PC-9 (cell line): Measurements from ENCODE around the gene AGMAT. TPM values are rescaled to one million over a fixed set of nuclear protein-coding genes. Genes with fewer than 3 reads are reported as not detected.

ENCODE experiments used
- BruUV-seq: library from RNA; stranded (reverse); fragments of 400-500 nt; replicated peaks from 2 replicates; lab custom pipeline; 2021; lab: Mats Ljungman, UMichigan
- CTCF ChIA-PET: fragments of 300-600 bp; sonication (Branson Sonifier 250); formaldehyde crosslinking; loops from one replicate; lab custom pipeline; 2022; ENCODE audit warnings: antibody characterized with exemption; lab: Charles Lee
- POLR2A ChIA-PET: fragments of 300-600 bp; sonication (Branson Sonifier 250); formaldehyde crosslinking; loops from one replicate; lab custom pipeline; 2022; ENCODE audit warnings: antibody characterized with exemption; ENCODE audit not compliant: unreplicated experiment; lab: Charles Lee
- DNase-seq, 2 experiments: peaks; one replicate each; pipeline versions ENCODE4 v3.0.0 to v3.0.0-alpha.2; 2015 to 2022; ENCODE audit warnings: mixed read lengths in 1 of 2
- H2AFZ ChIP-seq: fragments of 200-600 bp; sonication (generic); 2 replicates; pipeline ENCODE4 v1.8.1; 2017; ENCODE audit warnings: antibody characterized with exemption
- H3F3A ChIP-seq: fragments of 200-600 bp; sonication (generic); 2 replicates; pipeline ENCODE4 v1.8.1; 2017; ENCODE audit warnings: antibody characterized with exemption, mild to moderate bottlenecking, low read depth; ENCODE audit not compliant: insufficient read depth
- H3K27ac ChIP-seq: fragments of 200-600 bp; sonication (generic); 2 replicates; pipeline ENCODE4 v1.6.1; 2016; ENCODE audit warnings: mixed run types
- H3K27me3 ChIP-seq: fragments of 200-600 bp; sonication (generic); 2 replicates; pipeline ENCODE4 v1.6.1; 2016; ENCODE audit warnings: low read depth, mixed run types; ENCODE audit not compliant: insufficient read depth
- H3K36me3 ChIP-seq: fragments of 200-600 bp; sonication (generic); 2 replicates; pipeline ENCODE4 v1.6.1; 2016; ENCODE audit warnings: low read depth, mixed run types
- H3K4me1 ChIP-seq: fragments of 200-600 bp; sonication (generic); replicated peaks from 2 replicates; pipeline ENCODE4 v1.6.1; 2016; ENCODE audit warnings: mixed run types; ENCODE audit not compliant: insufficient read depth
- H3K4me2 ChIP-seq: fragments of 200-600 bp; sonication (generic); 2 replicates; pipeline ENCODE4 v1.6.1; 2017; ENCODE audit warnings: mixed run types
- H3K4me3 ChIP-seq: fragments of 200-600 bp; sonication (generic); 2 replicates; pipeline ENCODE4 v1.6.1; 2016; ENCODE audit warnings: mixed run types
- H3K79me2 ChIP-seq: fragments of 200-600 bp; sonication (generic); 2 replicates; pipeline ENCODE4 v1.6.1; 2017; ENCODE audit warnings: low read depth, mixed run types
- H3K9me2 ChIP-seq: fragments of 200-600 bp; sonication (generic); 2 replicates; pipeline ENCODE4 v1.8.1; 2017; ENCODE audit warnings: mild to moderate bottlenecking; ENCODE audit not compliant: insufficient read depth
- H3K9me3 ChIP-seq: fragments of 200-600 bp; sonication (generic); 2 replicates; pipeline ENCODE4 v1.8.1; 2016; ENCODE audit warnings: low read depth; ENCODE audit not compliant: insufficient read depth
- H4K20me1 ChIP-seq: fragments of 200-600 bp; sonication (generic); 2 replicates; pipeline ENCODE4 v1.8.1; 2017; ENCODE audit not compliant: insufficient read depth
- EZH2 ChIP-seq: fragments of 200-600 bp; sonication (generic); IDR thresholded peaks from 2 replicates; pipeline ENCODE4 v1.8.0; 2017; ENCODE audit warnings: antibody characterized with exemption, low read depth
- intact Hi-C: fragments of 100-400 bp; cut with micrococcal nuclease; formaldehyde crosslinking; loops from one replicate; pipeline ENCODE4 v1.10.0; 2022; ENCODE audit not compliant: unreplicated experiment
- total RNA-seq: library from RNA; stranded (reverse); gene quantifications from 2 replicates; pipeline ENCODE4 v1.2.3, GENCODE V29; 2021
- TF ChIP-seq, protein P1 (sequence below): fragments of 200-600 bp; sonication (generic); conservative IDR thresholded peaks from 2 replicates; pipeline ENCODE4 v1.6.1; 2017; ENCODE audit warnings: mixed run types, antibody characterized with exemption, mild to moderate bottlenecking, moderate library complexity

The AGMAT gene
- total RNA-seq, 1 experiment from 2014 or later, result 2.9 TPM

DNA sequence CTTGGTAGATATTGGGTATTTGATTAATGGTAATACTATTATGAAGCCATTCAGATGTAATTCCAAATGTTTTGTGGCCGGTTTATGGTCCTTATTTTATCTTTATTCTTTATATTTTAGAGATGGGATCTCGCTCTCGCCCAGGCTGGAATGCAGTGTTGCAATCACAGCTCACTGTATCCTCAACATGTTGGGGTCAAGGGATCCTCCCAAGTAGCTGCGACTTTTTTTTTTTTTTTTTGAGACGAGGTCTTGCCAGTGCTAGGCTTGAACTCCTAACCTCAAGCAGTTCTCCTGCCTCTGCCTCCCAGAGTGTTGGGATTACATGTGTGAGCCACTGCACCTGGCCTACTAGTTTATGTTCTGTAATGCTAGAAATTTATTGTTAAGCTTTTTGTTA, 37.1 kb upstream of the AGMAT start:
- no peaks in the 10 kb centered on the region for H3K9me2 ChIP-seq
- ChIA-PET POLR2A (no interaction called here), CTCF (interaction anchor here (0.6 kb wide), 1 partner anchor 134 kb away, joined by 4 read pairs; no protein-coding TSS in a partner anchor)
- no peak for DNase-seq
- peak overlapping the region; percentile 95; the same call in 1 of the 2 replicates for H3K4me2 ChIP-seq
- H3K4me3 ChIP-seq, result no peak overlapping the region
- TF ChIP-seq EZH2, result no peak
- TF ChIP-seq, protein P1, sequence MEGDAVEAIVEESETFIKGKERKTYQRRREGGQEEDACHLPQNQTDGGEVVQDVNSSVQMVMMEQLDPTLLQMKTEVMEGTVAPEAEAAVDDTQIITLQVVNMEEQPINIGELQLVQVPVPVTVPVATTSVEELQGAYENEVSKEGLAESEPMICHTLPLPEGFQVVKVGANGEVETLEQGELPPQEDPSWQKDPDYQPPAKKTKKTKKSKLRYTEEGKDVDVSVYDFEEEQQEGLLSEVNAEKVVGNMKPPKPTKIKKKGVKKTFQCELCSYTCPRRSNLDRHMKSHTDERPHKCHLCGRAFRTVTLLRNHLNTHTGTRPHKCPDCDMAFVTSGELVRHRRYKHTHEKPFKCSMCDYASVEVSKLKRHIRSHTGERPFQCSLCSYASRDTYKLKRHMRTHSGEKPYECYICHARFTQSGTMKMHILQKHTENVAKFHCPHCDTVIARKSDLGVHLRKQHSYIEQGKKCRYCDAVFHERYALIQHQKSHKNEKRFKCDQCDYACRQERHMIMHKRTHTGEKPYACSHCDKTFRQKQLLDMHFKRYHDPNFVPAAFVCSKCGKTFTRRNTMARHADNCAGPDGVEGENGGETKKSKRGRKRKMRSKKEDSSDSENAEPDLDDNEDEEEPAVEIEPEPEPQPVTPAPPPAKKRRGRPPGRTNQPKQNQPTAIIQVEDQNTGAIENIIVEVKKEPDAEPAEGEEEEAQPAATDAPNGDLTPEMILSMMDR, result no peak
- no TSS peak for BruUV-seq
- intact Hi-C loops, result loop anchor here (2.0 kb wide), 1 partner anchor 59 kb away; no protein-coding TSS in a partner anchor
- no peaks in the 10 kb centered on the region for H3K9me3 ChIP-seq
- H4K20me1 ChIP-seq, result peaks cover 39% of the 10 kb centered on the region
- H3K27ac ChIP-seq, result 0 out of 2 replicates have a peak overlapping the region, but pooled peaks have one; percentile 12
- peaks cover 40% of the 10 kb centered on the region for H3K4me1 ChIP-seq
- peaks cover 38% of the 10 kb centered on the region for H3F3A ChIP-seq
- H3K36me3 ChIP-seq, result no peaks in the 10 kb centered on the region
- H3K27me3 ChIP-seq, result no peaks in the 10 kb centered on the region
- H2AFZ ChIP-seq, result no peak overlapping the region
- H3K79me2 ChIP-seq, result peaks cover 95% of the 10 kb centered on the region

DNA sequence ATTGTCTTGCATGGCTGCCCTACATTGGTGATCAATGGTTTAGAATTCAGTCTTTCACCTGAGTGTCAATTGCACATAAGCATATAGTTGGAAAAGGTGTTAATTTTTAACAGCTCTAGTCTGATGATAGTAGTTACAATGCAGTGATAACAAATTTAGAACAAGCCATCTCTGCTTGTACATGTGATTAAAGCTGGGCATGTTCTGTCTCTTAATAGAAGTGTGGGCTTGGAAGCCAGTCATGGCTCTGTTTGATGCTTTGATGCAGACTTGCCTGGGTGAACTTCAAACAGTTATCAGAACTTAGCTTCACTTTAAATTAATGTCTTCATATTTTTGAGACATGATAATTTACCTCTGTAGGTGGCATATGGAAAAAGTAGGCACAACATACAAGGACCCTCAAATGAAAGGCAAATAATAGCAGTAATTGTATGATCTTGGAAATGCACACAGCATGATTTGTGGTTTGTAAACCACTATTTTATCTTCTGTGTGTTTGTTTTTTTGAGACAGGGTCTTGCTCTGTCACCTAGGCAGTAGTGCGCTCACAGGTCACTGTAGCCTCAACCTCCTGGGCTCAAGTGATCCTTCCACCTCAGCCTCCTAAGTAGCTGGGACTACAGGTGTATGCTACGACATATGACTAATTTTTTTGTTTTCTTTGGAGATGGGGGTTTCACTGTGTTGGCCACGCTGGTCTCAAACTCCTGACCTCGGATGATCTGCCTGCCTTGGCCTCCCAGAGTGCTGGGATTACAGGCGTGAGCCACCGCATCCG, 36.2 kb upstream of the AGMAT start:
- peak overlapping the region; percentile 95 for H3K4me2 ChIP-seq
- CTCF ChIA-PET, result no interaction called here
- H3K79me2 ChIP-seq, result peaks cover 86% of the 10 kb centered on the region
- H3F3A ChIP-seq, result peaks cover 46% of the 10 kb centered on the region
- H3K9me2 ChIP-seq, result no peaks in the 10 kb centered on the region
- H3K36me3 ChIP-seq, result no peaks in the 10 kb centered on the region
- H3K9me3 ChIP-seq, result no peaks in the 10 kb centered on the region
- no peaks in the 10 kb centered on the region for H3K27me3 ChIP-seq
- H2AFZ ChIP-seq, result no peak overlapping the region
- no peak for DNase-seq
- intact Hi-C loops, result loop anchor here (2.0 kb wide), 1 partner anchor 60 kb away; no protein-coding TSS in a partner anchor
- H3K4me1 ChIP-seq, result peaks cover 46% of the 10 kb centered on the region
- no peak for TF ChIP-seq EZH2
- TF ChIP-seq, protein P1, result no peak
- BruUV-seq, result no TSS peak
- POLR2A ChIA-PET, result interaction anchor here (0.7 kb wide), 1 partner anchor 585 kb away, joined by 11 read pairs; no protein-coding TSS in a partner anchor
- peak overlapping the region; percentile 85; the same call in 1 of the 2 replicates for H3K27ac ChIP-seq
- peak overlapping the region; percentile 91; the same call in 1 of the 2 replicates for H3K4me3 ChIP-seq
- peaks cover 34% of the 10 kb centered on the region for H4K20me1 ChIP-seq

DNA sequence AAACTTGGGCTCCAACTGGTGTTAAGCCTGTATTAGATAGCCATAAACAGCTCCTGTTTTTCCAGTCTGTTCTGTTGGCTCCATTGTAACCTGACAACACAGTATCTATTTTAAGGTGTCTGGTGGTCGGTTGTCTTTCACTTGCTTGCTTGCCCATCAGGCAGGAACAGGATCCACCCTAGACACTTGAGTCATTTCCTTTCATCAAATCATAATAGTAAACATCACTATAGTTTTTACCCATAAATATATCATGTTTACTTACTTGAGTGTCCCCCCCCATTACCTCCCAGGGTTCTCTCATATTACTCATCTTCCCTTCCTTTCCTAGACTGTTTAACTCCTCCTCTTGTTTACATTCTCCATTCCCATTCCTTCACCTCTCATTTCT, 35.3 kb upstream of the AGMAT start:
- TF ChIP-seq, protein P1, result no peak
- TF ChIP-seq EZH2, result no peak
- H4K20me1 ChIP-seq, result peaks cover 26% of the 10 kb centered on the region
- H3K4me1 ChIP-seq, result peaks cover 46% of the 10 kb centered on the region
- H3K9me3 ChIP-seq, result no peaks in the 10 kb centered on the region
- no peak overlapping the region for H2AFZ ChIP-seq
- intact Hi-C loops, result loop anchor here (2.0 kb wide), 1 partner anchor 61 kb away; no protein-coding TSS in a partner anchor
- peak; percentile 25 to 88 for DNase-seq
- peak overlapping the region; percentile 85 for H3K27ac ChIP-seq
- H3K36me3 ChIP-seq, result no peaks in the 10 kb centered on the region
- H3K4me3 ChIP-seq, result peak overlapping the region; percentile 91; the same call in 1 of the 2 replicates
- no peaks in the 10 kb centered on the region for H3K27me3 ChIP-seq
- BruUV-seq, result no TSS peak
- peaks cover 77% of the 10 kb centered on the region for H3K79me2 ChIP-seq
- peak overlapping the region; percentile 95 for H3K4me2 ChIP-seq
- peaks cover 46% of the 10 kb centered on the region for H3F3A ChIP-seq
- ChIA-PET CTCF (interaction anchor here (0.5 to 0.6 kb wide), 2 partner anchors 9 to 26 kb away, joined by 3 to 5 read pairs; no protein-coding TSS in a partner anchor), POLR2A (interaction anchor here (0.6 kb wide), 1 partner anchor 552 kb away, joined by 3 read pairs; no protein-coding TSS in a partner anchor)
- H3K9me2 ChIP-seq, result no peaks in the 10 kb centered on the region
